Nephron progenitor cell (in vitro differentiated cells): ENCODE results near the gene EPHA5.

ENCODE experiments used
- DNase-seq: peaks from one replicate; pipeline ENCODE4 v3.0.0; 2021
- H3K27ac Mint-ChIP-seq: 2 replicates; pipeline ENCODE4 v1.8.0; 2021; ENCODE audit warnings: mild to moderate bottlenecking, moderate library complexity, mixed read lengths
- H3K27me3 Mint-ChIP-seq: 2 replicates; pipeline ENCODE4 v1.8.0; 2021; ENCODE audit warnings: mild to moderate bottlenecking, low read depth, mixed read lengths; ENCODE audit not compliant: poor library complexity
- H3K36me3 Mint-ChIP-seq: 2 replicates; pipeline ENCODE4 v1.8.0; 2021; ENCODE audit warnings: low read depth, mixed read lengths
- H3K4me1 Mint-ChIP-seq: 2 replicates; pipeline ENCODE4 v1.8.0; 2021; ENCODE audit warnings: mixed read lengths
- H3K4me3 Mint-ChIP-seq: 2 replicates; pipeline ENCODE4 v1.8.0; 2021; ENCODE audit warnings: mild to moderate bottlenecking, moderate library complexity, mixed read lengths
- H3K9me3 Mint-ChIP-seq: 2 replicates; pipeline ENCODE4 v1.8.0; 2021; ENCODE audit warnings: mild to moderate bottlenecking, moderate library complexity, mixed read lengths
- CTCF ChIP-seq: fragments of 200-600 bp; sonication (generic); IDR thresholded peaks from 2 replicates; pipeline ENCODE4 v1.5.0; 2021; ENCODE audit warnings: antibody characterized with exemption

The EPHA5 gene

GRCh38 chr4:65367306-65367705, 303.0 kb downstream of the EPHA5 start:
- Mint-ChIP-seq H3K9me3 (no peaks in the 10 kb centered on the region), H3K4me3 (no peak overlapping the region), H3K27ac (no peak overlapping the region), H3K36me3 (no peaks in the 10 kb centered on the region), H3K27me3 (peaks cover 3% of the 10 kb centered on the region), H3K4me1 (no peaks in the 10 kb centered on the region)
- no peak for TF ChIP-seq CTCF
- DNase-seq: no peak

GRCh38 chr4:65358914-65359313, 311.4 kb downstream of the EPHA5 start:
- H3K4me3 Mint-ChIP-seq: no peak overlapping the region
- peaks cover 5% of the 10 kb centered on the region for H3K27me3 Mint-ChIP-seq
- H3K27ac Mint-ChIP-seq: no peak overlapping the region
- H3K9me3 Mint-ChIP-seq: no peaks in the 10 kb centered on the region
- H3K4me1 Mint-ChIP-seq: no peaks in the 10 kb centered on the region
- no peak for DNase-seq
- no peaks in the 10 kb centered on the region for H3K36me3 Mint-ChIP-seq
- no peak for TF ChIP-seq CTCF

GRCh38 chr4:65353098-65353497, 317.2 kb downstream of the EPHA5 start:
- no peaks in the 10 kb centered on the region for H3K36me3 Mint-ChIP-seq
- no peak for TF ChIP-seq CTCF

GRCh38 chr4:65344278-65344825, 325.9 kb downstream of the EPHA5 start:
- Mint-ChIP-seq H3K4me1 (no peaks in the 10 kb centered on the region), H3K27me3 (no peaks in the 10 kb centered on the region), H3K4me3 (no peak overlapping the region), H3K27ac (no peak overlapping the region), H3K9me3 (no peaks in the 10 kb centered on the region), H3K36me3 (no peaks in the 10 kb centered on the region)
- DNase-seq: no peak
- TF ChIP-seq CTCF: no peak

More at GRCh38 chr4:65353098-65353497, 317.2 kb downstream of the EPHA5 start:
- no peaks in the 10 kb centered on the region for H3K9me3 Mint-ChIP-seq
- H3K27ac Mint-ChIP-seq: no peak overlapping the region
- H3K4me3 Mint-ChIP-seq: no peak overlapping the region
- H3K27me3 Mint-ChIP-seq: no peaks in the 10 kb centered on the region
- H3K4me1 Mint-ChIP-seq: no peaks in the 10 kb centered on the region
- no peak for DNase-seq

- Mint-ChIP-seq H3K4me3 (no peak overlapping the region), H3K4me1 (no peaks in the 10 kb centered on the region), H3K36me3 (no peaks in the 10 kb centered on the region), H3K27ac (no peak overlapping the region), H3K27me3 (no peaks in the 10 kb centered on the region), H3K9me3 (no peaks in the 10 kb centered on the region)
- no peak for TF ChIP-seq CTCF
- DNase-seq: no peak
Measured at GRCh38 chr4:65343342-65343741, 326.9 kb downstream of the EPHA5 start.

DNA sequence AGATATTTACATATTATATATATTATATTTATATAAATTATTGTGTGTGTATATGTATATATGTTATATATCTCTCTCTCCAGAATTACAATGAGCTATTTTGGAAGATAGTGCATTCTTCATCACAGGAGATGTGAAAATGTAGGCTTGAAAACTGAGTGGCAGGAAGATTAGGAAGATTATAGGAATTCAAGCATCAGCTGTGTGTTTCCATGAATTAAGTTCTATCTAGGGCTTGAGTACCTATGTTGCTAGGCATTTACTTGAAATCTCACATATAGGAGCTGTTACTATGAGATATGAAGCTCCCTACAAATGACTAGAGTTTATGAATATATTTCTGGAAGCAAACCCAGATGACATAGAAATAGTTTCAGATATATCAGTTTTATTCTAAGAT, 328.7 kb downstream of the EPHA5 start:
- Mint-ChIP-seq H3K9me3 (no peaks in the 10 kb centered on the region), H3K27me3 (no peaks in the 10 kb centered on the region), H3K36me3 (no peaks in the 10 kb centered on the region)

More for the DNA sequence above, 328.7 kb downstream of the EPHA5 start:
- no peak overlapping the region for H3K4me3 Mint-ChIP-seq
- no peaks in the 10 kb centered on the region for H3K4me1 Mint-ChIP-seq
- no peak for DNase-seq
- TF ChIP-seq CTCF: no peak
- H3K27ac Mint-ChIP-seq: no peak overlapping the region
